Measurements from ENCODE around the gene C1RL. TPM values are rescaled to one million over a fixed set of nuclear protein-coding genes. Genes with fewer than 3 reads are reported as not detected.

The C1RL gene
- total RNA-seq, 1 donor from 2014 or later, result 11.0 TPM

- peaks cover 7% of the 10 kb centered on the region for H3K9me3 Mint-ChIP-seq (ENCODE audit: unreplicated experiment)
- no peaks in the 10 kb centered on the region for H3K36me3 ChIP-seq (ENCODE audit: insufficient read depth, low read length)
These were observed 32.5 kb downstream of the C1RL start for GRCh38 chr12:7076493-7076892.

DNA sequence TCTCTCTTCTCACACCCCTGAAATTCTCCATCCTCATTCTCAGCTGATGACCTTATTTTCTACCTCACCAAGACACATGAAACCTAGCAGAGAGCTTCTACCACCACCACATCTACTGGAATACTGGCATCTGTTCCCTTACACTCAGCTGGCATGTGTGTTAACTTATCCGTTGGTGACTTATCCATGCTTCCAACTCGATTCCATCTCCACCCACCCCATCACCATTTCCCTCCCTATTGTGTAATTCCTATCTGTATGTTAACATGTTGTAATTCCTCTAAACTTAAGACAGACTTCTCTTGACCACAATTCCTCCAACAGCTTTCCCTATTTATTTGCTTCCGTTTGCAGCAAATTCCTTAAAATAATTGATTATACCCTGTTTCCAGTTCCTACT is 33.1 kb downstream of the C1RL start:
- TF ChIP-seq EZH2 (IDR thresholded peaks at IDR 0.05; ENCODE audit: insufficient read depth, low read length), result no peak
- TF ChIP-seq, protein P1, sequence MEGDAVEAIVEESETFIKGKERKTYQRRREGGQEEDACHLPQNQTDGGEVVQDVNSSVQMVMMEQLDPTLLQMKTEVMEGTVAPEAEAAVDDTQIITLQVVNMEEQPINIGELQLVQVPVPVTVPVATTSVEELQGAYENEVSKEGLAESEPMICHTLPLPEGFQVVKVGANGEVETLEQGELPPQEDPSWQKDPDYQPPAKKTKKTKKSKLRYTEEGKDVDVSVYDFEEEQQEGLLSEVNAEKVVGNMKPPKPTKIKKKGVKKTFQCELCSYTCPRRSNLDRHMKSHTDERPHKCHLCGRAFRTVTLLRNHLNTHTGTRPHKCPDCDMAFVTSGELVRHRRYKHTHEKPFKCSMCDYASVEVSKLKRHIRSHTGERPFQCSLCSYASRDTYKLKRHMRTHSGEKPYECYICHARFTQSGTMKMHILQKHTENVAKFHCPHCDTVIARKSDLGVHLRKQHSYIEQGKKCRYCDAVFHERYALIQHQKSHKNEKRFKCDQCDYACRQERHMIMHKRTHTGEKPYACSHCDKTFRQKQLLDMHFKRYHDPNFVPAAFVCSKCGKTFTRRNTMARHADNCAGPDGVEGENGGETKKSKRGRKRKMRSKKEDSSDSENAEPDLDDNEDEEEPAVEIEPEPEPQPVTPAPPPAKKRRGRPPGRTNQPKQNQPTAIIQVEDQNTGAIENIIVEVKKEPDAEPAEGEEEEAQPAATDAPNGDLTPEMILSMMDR (IDR thresholded peaks at IDR 0.05; ENCODE audit: insufficient read depth, low read depth, low read length), result no peak
- DNase-seq (ENCODE audit: low read depth) (no peak), FAIRE-seq (no peak)
- H3K36me3 ChIP-seq (ENCODE audit: insufficient read depth, low read length), result no peaks in the 10 kb centered on the region
- peaks cover 4% of the 10 kb centered on the region for H3K4me1 ChIP-seq (ENCODE audit: insufficient read depth, low read length)
- Mint-ChIP-seq H3K36me3 (ENCODE audit: low read depth, unreplicated experiment) (peaks cover 2% of the 10 kb centered on the region), H3K27ac (ENCODE audit: unreplicated experiment) (no peak overlapping the region), H3K4me1 (ENCODE audit: low read depth, unreplicated experiment) (peaks cover 8% of the 10 kb centered on the region), H3K27me3 (ENCODE audit: low read depth, unreplicated experiment) (peaks cover 26% of the 10 kb centered on the region), H3K9me3 (ENCODE audit: unreplicated experiment) (peaks cover 7% of the 10 kb centered on the region), H3K4me3 (ENCODE audit: unreplicated experiment) (no peak overlapping the region)
- H3K79me2 ChIP-seq (ENCODE audit: insufficient read depth, low read length), result no peaks in the 10 kb centered on the region
- peaks cover 27% of the 10 kb centered on the region for H3K27me3 ChIP-seq (ENCODE audit: insufficient read depth, low read length)
- no peak overlapping the region for H3K27ac ChIP-seq (ENCODE audit: low read depth, low read length)
- no peaks in the 10 kb centered on the region for H4K20me1 ChIP-seq (ENCODE audit: insufficient read depth, low read length)
- no peak overlapping the region for H2AFZ ChIP-seq (ENCODE audit: low read depth, low read length)
- H3K9me3 ChIP-seq (ENCODE audit: insufficient read depth, low read depth, low read length), result no peaks in the 10 kb centered on the region
- no peak overlapping the region for H3K4me3 ChIP-seq (ENCODE audit: insufficient read depth, low read depth, low read length)
- H3K9ac ChIP-seq (ENCODE audit: low read length), result no peak overlapping the region
- no peak overlapping the region for H3K4me2 ChIP-seq (ENCODE audit: low read length)

More at GRCh38 chr12:7076493-7076892, 32.5 kb downstream of the C1RL start:
- Histone ChIP-seq H3K79me2 (ENCODE audit: insufficient read depth, low read length) (no peaks in the 10 kb centered on the region), H3K4me2 (ENCODE audit: low read length) (no peak overlapping the region), H3K27me3 (ENCODE audit: insufficient read depth, low read length) (peaks cover 27% of the 10 kb centered on the region), H3K4me1 (ENCODE audit: insufficient read depth, low read length) (peaks cover 4% of the 10 kb centered on the region), H3K9me3 (ENCODE audit: insufficient read depth, low read depth, low read length) (no peaks in the 10 kb centered on the region), H4K20me1 (ENCODE audit: insufficient read depth, low read length) (no peaks in the 10 kb centered on the region), H3K9ac (ENCODE audit: low read length) (no peak overlapping the region), H3K4me3 (ENCODE audit: insufficient read depth, low read depth, low read length) (no peak overlapping the region), H2AFZ (ENCODE audit: low read depth, low read length) (no peak overlapping the region), H3K27ac (ENCODE audit: low read depth, low read length) (no peak overlapping the region)
- Mint-ChIP-seq H3K4me3 (ENCODE audit: unreplicated experiment) (no peak overlapping the region), H3K4me1 (ENCODE audit: low read depth, unreplicated experiment) (peaks cover 9% of the 10 kb centered on the region), H3K27me3 (ENCODE audit: low read depth, unreplicated experiment) (peaks cover 26% of the 10 kb centered on the region), H3K36me3 (ENCODE audit: low read depth, unreplicated experiment) (peaks cover 2% of the 10 kb centered on the region), H3K27ac (ENCODE audit: unreplicated experiment) (no peak overlapping the region)
- TF ChIP-seq EZH2 (IDR thresholded peaks at IDR 0.05; ENCODE audit: insufficient read depth, low read length), result no peak
- TF ChIP-seq, protein P1 (IDR thresholded peaks at IDR 0.05; ENCODE audit: insufficient read depth, low read depth, low read length), result no peak
- no peak for FAIRE-seq
- no peak for DNase-seq (ENCODE audit: low read depth)

- H3K27ac ChIP-seq (ENCODE audit: low read depth, low read length), result no peak overlapping the region
- no peak overlapping the region for H3K4me3 Mint-ChIP-seq (ENCODE audit: unreplicated experiment)
- H3K4me3 ChIP-seq (ENCODE audit: insufficient read depth, low read depth, low read length), result no peak overlapping the region
- DNase-seq (ENCODE audit: low read depth), result no peak
- H3K4me1 Mint-ChIP-seq (ENCODE audit: low read depth, unreplicated experiment), result peaks cover 8% of the 10 kb centered on the region
- H3K9ac ChIP-seq (ENCODE audit: low read length), result no peak overlapping the region
- no peaks in the 10 kb centered on the region for H3K79me2 ChIP-seq (ENCODE audit: insufficient read depth, low read length)
- H3K27ac Mint-ChIP-seq (ENCODE audit: unreplicated experiment), result no peak overlapping the region
- H3K27me3 Mint-ChIP-seq (ENCODE audit: low read depth, unreplicated experiment), result peaks cover 28% of the 10 kb centered on the region
- peaks cover 27% of the 10 kb centered on the region for H3K27me3 ChIP-seq (ENCODE audit: insufficient read depth, low read length)
- H2AFZ ChIP-seq (ENCODE audit: low read depth, low read length), result no peak overlapping the region
- no peaks in the 10 kb centered on the region for H3K36me3 ChIP-seq (ENCODE audit: insufficient read depth, low read length)
- no peak overlapping the region for H3K4me2 ChIP-seq (ENCODE audit: low read length)
- H3K9me3 ChIP-seq (ENCODE audit: insufficient read depth, low read depth, low read length), result no peaks in the 10 kb centered on the region
- H3K4me1 ChIP-seq (ENCODE audit: insufficient read depth, low read length), result peaks cover 4% of the 10 kb centered on the region
- no peak for TF ChIP-seq EZH2 (IDR thresholded peaks at IDR 0.05; ENCODE audit: insufficient read depth, low read length)
- TF ChIP-seq, protein P1 (IDR thresholded peaks at IDR 0.05; ENCODE audit: insufficient read depth, low read depth, low read length), result no peak
- no peak for FAIRE-seq
- peaks cover 9% of the 10 kb centered on the region for H3K9me3 Mint-ChIP-seq (ENCODE audit: unreplicated experiment)
- H4K20me1 ChIP-seq (ENCODE audit: insufficient read depth, low read length), result no peaks in the 10 kb centered on the region
- peaks cover 2% of the 10 kb centered on the region for H3K36me3 Mint-ChIP-seq (ENCODE audit: low read depth, unreplicated experiment)
These were observed 33.5 kb downstream of the C1RL start for GRCh38 chr12:7075518-7075917.

Data from astrocyte (in vitro differentiated cells and primary cell).